Measurements from ENCODE around the gene FLRT2. TPM values are rescaled to one million over a fixed set of nuclear protein-coding genes. Genes with fewer than 3 reads are reported as not detected.

The FLRT2 gene
- total and polyA plus RNA-seq, 2 experiments from 2014 or later, result 40.0 to 94.1 TPM

DNA sequence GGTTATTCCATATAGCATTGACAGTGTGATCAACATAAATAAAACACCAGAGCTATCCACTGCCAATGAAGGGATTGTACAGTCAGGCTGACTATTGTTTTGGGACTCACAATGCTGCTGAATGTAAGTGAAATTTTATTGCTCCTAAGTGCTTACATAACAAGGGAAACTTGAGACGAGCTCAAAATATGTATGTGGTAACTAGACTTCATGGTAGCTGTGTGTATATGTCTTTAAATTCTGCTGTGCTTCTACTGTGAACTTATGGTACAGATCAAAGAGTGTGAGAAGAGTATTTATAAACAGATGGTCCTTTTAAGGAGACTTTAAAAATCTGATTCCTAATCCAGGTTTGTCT lies 6.9 kb downstream of the FLRT2 start:
- peak overlapping the region; percentile 87 for H3K27ac ChIP-seq
- H3K79me2 ChIP-seq (ENCODE audit: insufficient read depth), result peaks cover 96% of the 10 kb centered on the region
- H3K9ac ChIP-seq, result peak overlapping the region; percentile 92; the same call in 1 of the 2 replicates
- TF ChIP-seq EZH2 (IDR thresholded peaks at IDR 0.05; ENCODE audit: insufficient read depth, poor library complexity, severe bottlenecking) (no peak), EZH2phosphoT487 (IDR thresholded peaks at IDR 0.05; ENCODE audit: insufficient read depth, low read depth) (no peak)
- peaks cover 5% of the 10 kb centered on the region for H3K36me3 ChIP-seq (ENCODE audit: low read depth)
- no peaks in the 10 kb centered on the region for H3K9me3 ChIP-seq (ENCODE audit: low read depth)
- H3F3A ChIP-seq (ENCODE audit: insufficient read depth), result peaks cover 50% of the 10 kb centered on the region
- DNase-seq, result peak; percentile 55
- peak overlapping the region; percentile 99 for H3K4me2 ChIP-seq (ENCODE audit: unreplicated experiment)
- H4K20me1 ChIP-seq (ENCODE audit: insufficient read depth), result peaks cover 26% of the 10 kb centered on the region; the same call in 1 of the 2 replicates
- H3K9me2 ChIP-seq (ENCODE audit: insufficient read depth), result no peaks in the 10 kb centered on the region
- H3K4me1 ChIP-seq (ENCODE audit: insufficient read depth), result peaks cover 43% of the 10 kb centered on the region
- 54 to 63% methylated on average over 1 of the region's 1 CpG for WGBS, 2 experiments (ENCODE audit: low coverage in 1 of 2, low lambda C conversion rate in 2 of 2, missing lambda C conversion rate in 2 of 2)
- peak overlapping the region; percentile 20; the same call in 1 of the 2 replicates for H2AFZ ChIP-seq
- H3K4me3 ChIP-seq, result peak overlapping the region; percentile 96
- in situ Hi-C loops (cut with MboI), result loop anchor here (25.0 kb wide), 1 partner anchor 1625 kb away; no protein-coding TSS in a partner anchor
- H3K27me3 ChIP-seq (replicated peaks; ENCODE audit: insufficient read depth), result no peaks in the 10 kb centered on the region

DNA sequence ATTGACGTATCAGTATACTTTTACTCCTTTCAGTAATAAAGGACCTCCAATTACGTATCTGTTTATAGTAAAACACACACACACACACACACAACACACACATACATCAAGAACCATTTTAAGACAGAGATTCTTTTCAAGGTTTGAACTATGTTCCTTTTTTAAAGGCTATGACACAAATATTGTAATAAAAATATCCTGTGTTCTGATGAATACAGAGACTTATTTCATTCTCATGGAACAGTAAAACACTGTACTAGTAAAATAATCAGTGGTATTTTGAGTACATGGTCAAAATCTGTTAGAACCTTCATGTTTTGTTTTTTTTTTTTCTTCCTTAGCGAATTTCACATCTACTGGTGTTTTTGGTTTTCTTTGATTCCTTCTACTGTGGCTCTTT lies 7.6 kb downstream of the FLRT2 start:
- H4K20me1 ChIP-seq (ENCODE audit: insufficient read depth), result peaks cover 28% of the 10 kb centered on the region; the same call in 1 of the 2 replicates
- H3F3A ChIP-seq (ENCODE audit: insufficient read depth), result peaks cover 43% of the 10 kb centered on the region
- H3K4me1 ChIP-seq (ENCODE audit: insufficient read depth), result peaks cover 43% of the 10 kb centered on the region
- H3K27me3 ChIP-seq (replicated peaks; ENCODE audit: insufficient read depth), result no peaks in the 10 kb centered on the region
- H3K27ac ChIP-seq, result no peak overlapping the region
- WGBS, 2 experiments (ENCODE audit: low coverage in 1 of 2, low lambda C conversion rate in 2 of 2, missing lambda C conversion rate in 2 of 2), result 96% methylated on average over 3 of the region's 3 CpGs
- in situ Hi-C loops (cut with MboI), result loop anchor here (25.0 kb wide), 1 partner anchor 1625 kb away; no protein-coding TSS in a partner anchor
- peaks cover 10% of the 10 kb centered on the region for H3K36me3 ChIP-seq (ENCODE audit: low read depth)
- H3K9me3 ChIP-seq (ENCODE audit: low read depth), result no peaks in the 10 kb centered on the region
- H3K79me2 ChIP-seq (ENCODE audit: insufficient read depth), result peaks cover 99% of the 10 kb centered on the region
- H3K9me2 ChIP-seq (ENCODE audit: insufficient read depth), result no peaks in the 10 kb centered on the region
- TF ChIP-seq EZH2 (IDR thresholded peaks at IDR 0.05; ENCODE audit: insufficient read depth, poor library complexity, severe bottlenecking) (no peak), EZH2phosphoT487 (IDR thresholded peaks at IDR 0.05; ENCODE audit: insufficient read depth, low read depth) (no peak)
- DNase-seq, result no peak
- H3K4me2 ChIP-seq (ENCODE audit: unreplicated experiment), result peak overlapping the region; percentile 99
- no peak overlapping the region for H2AFZ ChIP-seq
- H3K4me3 ChIP-seq, result peak overlapping the region; percentile 96; the same call in 1 of the 2 replicates
- H3K9ac ChIP-seq, result peak overlapping the region; percentile 92; the same call in 1 of the 2 replicates

DNA sequence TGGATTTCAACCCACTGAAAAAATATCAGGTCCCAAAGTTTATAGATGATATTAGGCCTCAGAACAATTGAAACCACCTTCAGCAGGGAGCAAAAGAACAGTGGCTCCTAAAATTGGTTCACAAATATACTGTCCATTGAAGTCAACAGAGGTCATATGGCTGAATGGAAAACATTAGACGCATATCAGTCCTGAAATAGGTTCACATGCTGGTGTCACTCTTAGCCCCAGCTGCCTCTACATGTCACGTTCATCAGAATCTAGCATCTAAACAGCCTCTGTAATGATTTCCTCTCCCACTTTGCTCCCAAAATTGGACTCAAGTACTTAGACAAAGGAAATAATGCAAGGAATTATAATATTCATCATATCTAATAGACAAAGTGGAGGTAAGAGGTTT lies 8.7 kb downstream of the FLRT2 start:
- H2AFZ ChIP-seq, result no peak overlapping the region
- H3K27me3 ChIP-seq (replicated peaks; ENCODE audit: insufficient read depth), result no peaks in the 10 kb centered on the region
- no peak overlapping the region for H3K9ac ChIP-seq
- no peak for DNase-seq
- H3K4me2 ChIP-seq (ENCODE audit: unreplicated experiment), result no peak overlapping the region
- H3K4me1 ChIP-seq (ENCODE audit: insufficient read depth), result peaks cover 43% of the 10 kb centered on the region
- H3K36me3 ChIP-seq (ENCODE audit: low read depth), result peaks cover 20% of the 10 kb centered on the region
- H3K4me3 ChIP-seq, result no peak overlapping the region
- in situ Hi-C loops (cut with MboI), result loop anchor here (25.0 kb wide), 1 partner anchor 1626 kb away; no protein-coding TSS in a partner anchor
- peaks cover 28% of the 10 kb centered on the region; the same call in 1 of the 2 replicates for H4K20me1 ChIP-seq (ENCODE audit: insufficient read depth)
- H3F3A ChIP-seq (ENCODE audit: insufficient read depth), result peaks cover 39% of the 10 kb centered on the region
- no peaks in the 10 kb centered on the region for H3K9me3 ChIP-seq (ENCODE audit: low read depth)
- H3K27ac ChIP-seq, result no peak overlapping the region
- 96 to 100% methylated on average over 2 of the region's 2 CpGs for WGBS, 2 experiments (ENCODE audit: low coverage in 1 of 2, low lambda C conversion rate in 2 of 2, missing lambda C conversion rate in 2 of 2)
- TF ChIP-seq EZH2phosphoT487 (IDR thresholded peaks at IDR 0.05; ENCODE audit: insufficient read depth, low read depth), result no peak
- TF ChIP-seq EZH2 (IDR thresholded peaks at IDR 0.05; ENCODE audit: insufficient read depth, poor library complexity, severe bottlenecking), result no peak
- peaks cover 100% of the 10 kb centered on the region for H3K79me2 ChIP-seq (ENCODE audit: insufficient read depth)
- H3K9me2 ChIP-seq (ENCODE audit: insufficient read depth), result no peaks in the 10 kb centered on the region

DNA sequence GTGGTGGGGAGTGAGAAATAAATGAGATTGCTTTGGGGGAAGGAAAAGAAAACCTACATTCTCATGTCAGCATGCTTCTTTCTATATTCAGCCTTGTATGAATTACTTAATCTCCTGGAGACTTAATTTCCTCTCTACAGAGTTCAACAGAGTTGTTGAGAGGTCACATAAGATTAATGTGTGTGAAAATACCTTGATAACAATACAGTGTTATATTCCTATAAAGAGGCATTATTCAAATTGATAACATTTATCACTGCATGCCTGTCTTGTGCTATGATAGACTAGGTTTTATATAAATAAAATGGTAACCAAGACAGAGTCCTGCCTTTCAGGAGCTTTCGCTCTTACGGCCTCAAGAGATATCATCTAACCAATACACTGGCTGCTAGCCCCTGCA lies 9.6 kb downstream of the FLRT2 start:
- Histone ChIP-seq H3K4me2 (ENCODE audit: unreplicated experiment) (no peak overlapping the region), H3K9ac (no peak overlapping the region), H4K20me1 (ENCODE audit: insufficient read depth) (peaks cover 28% of the 10 kb centered on the region; the same call in 1 of the 2 replicates), H3F3A (ENCODE audit: insufficient read depth) (peaks cover 39% of the 10 kb centered on the region), H3K4me1 (ENCODE audit: insufficient read depth) (peaks cover 43% of the 10 kb centered on the region), H3K27ac (no peak overlapping the region), H2AFZ (no peak overlapping the region), H3K9me2 (ENCODE audit: insufficient read depth) (no peaks in the 10 kb centered on the region), H3K27me3 (replicated peaks; ENCODE audit: insufficient read depth) (no peaks in the 10 kb centered on the region), H3K9me3 (ENCODE audit: low read depth) (no peaks in the 10 kb centered on the region), H3K4me3 (no peak overlapping the region), H3K79me2 (ENCODE audit: insufficient read depth) (peaks cover 100% of the 10 kb centered on the region), H3K36me3 (ENCODE audit: low read depth) (peaks cover 29% of the 10 kb centered on the region)
- no peak for TF ChIP-seq EZH2 (IDR thresholded peaks at IDR 0.05; ENCODE audit: insufficient read depth, poor library complexity, severe bottlenecking)
- no peak for TF ChIP-seq EZH2phosphoT487 (IDR thresholded peaks at IDR 0.05; ENCODE audit: insufficient read depth, low read depth)
- in situ Hi-C loops (cut with MboI), result loop anchor here (25.0 kb wide), 1 partner anchor 1627 kb away; no protein-coding TSS in a partner anchor
- WGBS, 2 experiments (ENCODE audit: low coverage in 1 of 2, low lambda C conversion rate in 2 of 2, missing lambda C conversion rate in 2 of 2), result 94 to 96% methylated on average over 2 of the region's 2 CpGs
- no peak for DNase-seq
